ENCODE data around the gene RAD51B.

The RAD51B gene

GRCh38 chr14:68502230-68502629 is 682.7 kb downstream of the RAD51B start:
- Histone ChIP-seq H3K36me3 (ENCODE audit: control insufficient read depth in 2 of 2, insufficient read depth in 1 of 2, low read length in 2 of 2) (no peaks in the 10 kb centered on the region), H3K4me1 (ENCODE audit: control insufficient read depth, insufficient read depth, low read length) (no peaks in the 10 kb centered on the region), H3K4me3 (ENCODE audit: low read depth, low read length) (no peak overlapping the region), H3K9me3 (ENCODE audit: control insufficient read depth, insufficient read depth, low read depth, low read length) (no peaks in the 10 kb centered on the region), H3K27ac (ENCODE audit: extremely low read depth, low read depth, low read length) (no peak overlapping the region)
- ChIA-PET POLR2A (interaction anchor here (0.5 kb wide), 1 partner anchor 13 kb away, joined by 3 read pairs; no protein-coding TSS in a partner anchor), CTCF (no interaction called here)
- no peak for TF ChIP-seq ZNF175 (tag by site-specific recombination; IDR thresholded peaks at IDR 0.05)
- no peak for TF ChIP-seq ZNF561 (tag by site-specific recombination; IDR thresholded peaks at IDR 0.05; ENCODE audit: borderline replicate concordance)
- TF ChIP-seq YY1 (tag by site-specific recombination; IDR thresholded peaks at IDR 0.05), result no peak
- no peak for TF ChIP-seq ZNF654 (tag by site-specific recombination; IDR thresholded peaks at IDR 0.05; ENCODE audit: low read depth)
- TF ChIP-seq ZNF433 (tag by site-specific recombination; IDR thresholded peaks at IDR 0.05; ENCODE audit: low read depth), result no peak
- no peak for TF ChIP-seq GLI4 (tag by site-specific recombination; IDR thresholded peaks at IDR 0.05)
- no peak for TF ChIP-seq HOXC10 (CRISPR knock-in tag; IDR thresholded peaks at IDR 0.05)

DNA sequence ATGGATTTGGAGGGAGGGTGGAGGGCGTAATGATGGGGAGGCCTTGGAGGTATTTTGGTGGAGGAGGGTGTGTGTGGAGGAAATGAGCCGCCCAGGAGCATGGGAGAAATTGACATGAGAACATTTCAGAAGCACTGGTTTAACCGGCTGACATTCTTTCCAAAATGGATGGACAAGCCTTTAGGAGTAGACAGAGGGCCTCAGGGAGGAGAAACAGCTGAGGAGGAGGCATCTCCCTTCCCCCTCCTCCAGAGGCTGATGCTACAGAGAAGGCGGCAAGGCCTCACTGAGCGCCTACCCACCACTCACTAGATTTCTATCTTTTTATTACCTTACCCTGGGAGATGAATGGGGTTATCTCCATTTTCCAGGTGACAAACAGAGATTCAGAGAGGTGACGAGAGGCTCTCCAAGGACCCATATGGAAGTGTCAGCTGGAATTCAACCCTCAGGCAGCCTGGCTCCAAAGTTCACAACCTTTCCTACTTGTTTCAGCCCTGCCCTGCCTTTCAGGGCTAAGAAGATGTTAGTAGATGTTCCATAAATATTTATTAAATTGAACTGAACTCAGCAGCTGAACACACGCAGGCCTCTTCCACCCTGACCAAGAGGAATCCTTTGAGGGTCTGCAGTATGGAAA is 683.7 kb downstream of the RAD51B start:
- Histone ChIP-seq H3K4me1 (ENCODE audit: control insufficient read depth, insufficient read depth, low read length) (no peaks in the 10 kb centered on the region), H3K4me3 (ENCODE audit: low read depth, low read length) (no peak overlapping the region), H3K9me3 (ENCODE audit: control insufficient read depth, insufficient read depth, low read depth, low read length) (no peaks in the 10 kb centered on the region), H3K27ac (ENCODE audit: extremely low read depth, low read depth, low read length) (no peak overlapping the region), H3K36me3 (ENCODE audit: control insufficient read depth in 2 of 2, insufficient read depth in 1 of 2, low read length in 2 of 2) (no peaks in the 10 kb centered on the region)
- POLR2A ChIA-PET, result no interaction called here
- CTCF ChIA-PET, result no interaction called here
- no peak for TF ChIP-seq ZNF146 (tag by site-specific recombination; IDR thresholded peaks at IDR 0.05)
- TF ChIP-seq ZNF549 (tag by site-specific recombination; IDR thresholded peaks at IDR 0.05), result no peak
- no peak for TF ChIP-seq ZNF416 (tag by site-specific recombination; IDR thresholded peaks at IDR 0.05)
- TF ChIP-seq AEBP2 (tag by site-specific recombination; IDR thresholded peaks at IDR 0.05; ENCODE audit: borderline replicate concordance), result no peak
- TF ChIP-seq ZNF426 (tag by site-specific recombination; IDR thresholded peaks at IDR 0.05), result no peak
- no peak for TF ChIP-seq ZNF501 (tag by site-specific recombination; IDR thresholded peaks at IDR 0.05)
- TF ChIP-seq ZNF555 (tag by site-specific recombination; conservative IDR thresholded peaks at IDR 0.05), result no peak

DNA sequence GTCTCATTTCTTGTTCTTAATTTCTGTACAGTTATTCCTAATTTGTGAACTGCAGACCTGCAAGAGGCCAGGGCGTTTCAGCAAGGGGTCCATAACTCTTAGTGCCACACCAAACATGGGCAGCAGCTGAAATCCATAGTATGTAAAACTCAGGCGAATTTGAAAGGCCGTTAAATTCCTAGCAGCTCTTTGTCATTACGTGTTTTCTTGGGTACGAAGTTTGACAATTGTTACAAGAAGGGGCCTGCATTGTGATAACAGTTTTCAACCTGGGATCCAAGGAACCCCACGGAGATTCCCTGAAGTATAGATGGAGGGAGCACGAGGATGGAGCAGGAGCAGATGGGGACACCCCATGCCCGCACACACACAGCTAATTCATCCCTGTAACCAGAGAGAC is 685.3 kb downstream of the RAD51B start:
- Histone ChIP-seq H3K9me3 (ENCODE audit: control insufficient read depth, insufficient read depth, low read depth, low read length) (no peaks in the 10 kb centered on the region), H3K36me3 (ENCODE audit: control insufficient read depth in 2 of 2, insufficient read depth in 1 of 2, low read length in 2 of 2) (no peaks in the 10 kb centered on the region), H3K27ac (ENCODE audit: extremely low read depth, low read depth, low read length) (no peak overlapping the region), H3K4me1 (ENCODE audit: control insufficient read depth, insufficient read depth, low read length) (no peaks in the 10 kb centered on the region), H3K4me3 (ENCODE audit: low read depth, low read length) (no peak overlapping the region)
- ChIA-PET POLR2A (no interaction called here), CTCF (no interaction called here)
- TF ChIP-seq, protein P1, sequence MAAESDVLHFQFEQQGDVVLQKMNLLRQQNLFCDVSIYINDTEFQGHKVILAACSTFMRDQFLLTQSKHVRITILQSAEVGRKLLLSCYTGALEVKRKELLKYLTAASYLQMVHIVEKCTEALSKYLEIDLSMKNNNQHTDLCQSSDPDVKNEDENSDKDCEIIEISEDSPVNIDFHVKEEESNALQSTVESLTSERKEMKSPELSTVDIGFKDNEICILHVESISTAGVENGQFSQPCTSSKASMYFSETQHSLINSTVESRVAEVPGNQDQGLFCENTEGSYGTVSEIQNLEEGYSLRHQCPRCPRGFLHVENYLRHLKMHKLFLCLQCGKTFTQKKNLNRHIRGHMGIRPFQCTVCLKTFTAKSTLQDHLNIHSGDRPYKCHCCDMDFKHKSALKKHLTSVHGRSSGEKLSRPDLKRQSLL (tag by site-specific recombination; IDR thresholded peaks at IDR 0.05), result no peak
- TF ChIP-seq ZNF660 (tag by site-specific recombination; IDR thresholded peaks at IDR 0.05), result no peak
- no peak for TF ChIP-seq ZNF48 (tag by site-specific recombination; IDR thresholded peaks at IDR 0.05)

All from HEK293 (cell line).